GM21825 (cell line): ENCODE measurements around the gene DAP.
A peak's percentile ranks its signal among the peaks of the same experiment; 100 is the strongest.
"Not testable (repeated sequence)": the region's sequence is repeated elsewhere in the genome, so short reads cannot be mapped to it uniquely, and the experiment has no call there.

Source experiments
- ATAC-seq: cut with Tn5 transposase; IDR thresholded peaks from one replicate; pipeline ENCODE4 v1.9.1; 2021; ENCODE audit warnings: mild to moderate bottlenecking, moderate library complexity; ENCODE audit not compliant: unreplicated experiment

The DAP gene

GRCh38 chr5:10735569-10736276 is 25.3 kb downstream of the DAP start:
- peak; percentile 82 for ATAC-seq

GRCh38 chr5:10734832-10735523 is 26.1 kb downstream of the DAP start:
- ATAC-seq, result no peak

DNA sequence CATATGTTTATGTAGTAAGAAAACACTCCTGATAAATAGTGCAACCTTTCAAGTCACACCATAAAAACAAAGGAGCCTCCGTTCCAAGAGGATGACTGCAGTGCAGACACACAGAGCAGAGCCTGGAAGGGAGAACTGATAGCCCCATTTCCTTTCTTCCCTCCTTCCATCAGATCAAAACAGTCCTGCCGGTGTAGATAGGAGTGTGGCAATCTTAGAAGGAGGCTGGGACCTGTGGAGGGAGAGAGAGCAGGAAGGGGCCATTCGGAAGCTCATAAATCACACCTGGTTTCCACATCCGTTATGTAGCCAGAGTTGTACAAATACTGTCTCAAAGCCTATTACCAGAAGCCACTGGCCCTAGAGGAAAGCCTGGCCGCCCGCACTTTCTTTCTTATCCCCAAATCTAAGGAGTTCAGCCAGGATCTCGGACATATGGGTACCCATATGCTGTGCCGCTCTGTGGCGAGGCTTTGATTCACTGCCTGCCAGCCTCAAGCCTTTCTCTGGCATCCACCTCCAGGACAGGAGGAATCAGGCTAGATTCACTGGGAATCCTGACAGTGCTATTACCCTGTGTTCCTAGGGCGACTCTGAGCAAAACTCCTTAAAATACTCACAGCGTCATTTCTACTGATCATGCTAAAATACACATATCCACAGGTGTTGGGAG is 26.9 kb downstream of the DAP start:
- ATAC-seq, result no peak

- no peak for ATAC-seq
These were observed 27.6 kb downstream of the DAP start for GRCh38 chr5:10733426-10733825.

DNA sequence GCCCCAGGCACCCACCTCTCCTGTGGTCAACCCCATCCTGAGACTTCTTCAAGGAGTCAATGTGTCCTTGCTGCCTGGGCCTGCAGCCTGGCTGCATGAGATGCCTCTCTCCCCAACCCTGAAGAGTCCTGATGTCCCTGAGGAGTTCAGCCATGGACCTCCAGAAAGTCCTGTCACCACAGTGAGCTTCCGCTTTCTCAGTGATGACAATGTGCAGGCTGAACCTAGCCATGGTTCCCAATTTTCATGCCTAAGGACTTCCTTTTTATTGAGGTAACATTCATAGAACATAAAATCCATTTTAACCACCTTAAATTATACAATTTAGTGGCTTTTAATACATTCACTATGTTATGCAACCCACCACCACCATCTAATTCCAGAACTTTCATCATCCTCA is 29.1 kb downstream of the DAP start:
- no peak for ATAC-seq

DNA sequence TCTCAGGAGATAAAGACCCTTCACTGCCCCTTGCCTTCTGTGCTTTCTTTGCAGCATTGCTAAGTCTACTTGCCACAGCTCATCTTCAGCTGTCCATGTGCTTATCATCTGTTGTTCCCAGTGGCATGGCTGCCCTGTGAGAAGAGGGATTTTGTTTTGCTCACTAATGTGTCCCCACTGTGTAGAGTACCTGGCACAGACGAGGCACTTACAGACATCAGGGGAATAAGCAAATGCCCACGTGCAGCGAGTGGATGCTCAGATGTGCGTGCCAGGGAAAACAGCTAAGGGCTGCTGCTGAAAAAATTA is 31.0 kb downstream of the DAP start:
- ATAC-seq, result no peak

- no peak for ATAC-seq
These were observed 31.6 kb downstream of the DAP start for GRCh38 chr5:10729320-10730042.

DNA sequence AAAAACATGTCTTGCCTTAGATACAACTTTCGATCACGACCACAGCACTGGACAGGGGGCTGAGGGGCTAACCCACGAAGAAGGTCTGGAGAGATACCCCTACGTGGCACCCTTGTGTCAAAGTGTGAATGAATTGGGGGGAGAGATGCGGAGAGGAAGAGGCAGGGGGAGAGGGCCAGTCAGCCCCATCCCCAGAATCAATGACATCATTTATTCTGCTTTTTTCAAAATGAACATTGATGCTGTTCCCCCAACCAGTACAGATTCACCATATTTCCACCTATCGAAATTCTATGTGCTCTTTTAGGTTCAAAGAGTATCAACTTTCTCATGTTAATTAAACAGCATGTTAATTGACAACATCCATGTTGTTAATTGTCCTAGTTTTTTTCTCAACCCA is 32.4 kb downstream of the DAP start:
- ATAC-seq, result no peak

DNA sequence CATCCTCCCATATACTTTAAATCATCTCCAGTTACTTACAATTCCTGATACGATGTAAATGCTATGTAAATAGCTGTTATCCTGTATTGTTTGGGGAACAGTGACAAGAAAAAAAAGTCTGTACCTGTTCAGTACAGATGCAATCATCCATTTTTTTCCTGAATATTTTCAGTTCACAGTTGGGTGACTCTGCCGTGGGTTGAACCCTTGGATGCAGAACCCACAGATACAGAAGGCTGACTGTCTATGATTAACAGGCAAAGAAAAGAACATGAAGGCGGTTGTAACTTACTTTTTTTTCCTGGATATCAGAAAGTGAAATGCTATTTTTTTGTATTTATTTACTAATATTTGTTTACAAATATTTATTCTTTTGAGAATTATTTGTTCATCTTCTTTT is 33.2 kb downstream of the DAP start:
- no peak for ATAC-seq

DNA sequence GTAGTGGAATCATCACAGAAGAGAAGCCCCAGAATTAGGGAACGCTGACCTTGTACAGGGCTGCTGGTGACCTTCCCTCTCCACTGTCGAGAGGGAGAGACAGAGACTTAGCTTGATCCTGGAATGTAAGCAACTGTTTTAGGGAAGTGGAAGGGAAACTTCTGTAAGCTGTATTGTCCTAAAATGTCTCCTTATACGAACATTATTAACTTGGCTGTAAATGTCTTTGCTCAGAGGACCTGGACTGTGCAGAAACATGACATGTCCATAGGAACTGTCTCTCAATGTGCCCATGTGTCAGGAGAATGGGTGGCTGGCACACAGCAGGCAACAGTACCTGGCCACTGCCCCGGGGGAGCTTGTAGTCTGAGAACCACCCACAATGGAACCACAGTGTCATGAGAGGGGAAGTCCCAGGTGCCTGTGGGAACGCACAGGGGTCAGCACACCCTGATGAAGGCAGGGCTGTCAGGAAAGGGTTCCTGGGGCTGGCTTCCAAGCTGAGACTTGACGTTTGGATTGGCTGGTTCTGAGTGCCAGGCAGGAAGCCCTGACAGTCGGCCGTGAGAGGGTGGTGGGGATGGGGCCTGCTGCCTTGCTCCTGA is 34.0 kb downstream of the DAP start:
- ATAC-seq, result peak; percentile 91

- ATAC-seq, result no peak
These were observed 34.7 kb downstream of the DAP start for GRCh38 chr5:10726179-10726912.

GRCh38 chr5:10725636-10726035 is 35.4 kb downstream of the DAP start:
- ATAC-seq, result no peak

DNA sequence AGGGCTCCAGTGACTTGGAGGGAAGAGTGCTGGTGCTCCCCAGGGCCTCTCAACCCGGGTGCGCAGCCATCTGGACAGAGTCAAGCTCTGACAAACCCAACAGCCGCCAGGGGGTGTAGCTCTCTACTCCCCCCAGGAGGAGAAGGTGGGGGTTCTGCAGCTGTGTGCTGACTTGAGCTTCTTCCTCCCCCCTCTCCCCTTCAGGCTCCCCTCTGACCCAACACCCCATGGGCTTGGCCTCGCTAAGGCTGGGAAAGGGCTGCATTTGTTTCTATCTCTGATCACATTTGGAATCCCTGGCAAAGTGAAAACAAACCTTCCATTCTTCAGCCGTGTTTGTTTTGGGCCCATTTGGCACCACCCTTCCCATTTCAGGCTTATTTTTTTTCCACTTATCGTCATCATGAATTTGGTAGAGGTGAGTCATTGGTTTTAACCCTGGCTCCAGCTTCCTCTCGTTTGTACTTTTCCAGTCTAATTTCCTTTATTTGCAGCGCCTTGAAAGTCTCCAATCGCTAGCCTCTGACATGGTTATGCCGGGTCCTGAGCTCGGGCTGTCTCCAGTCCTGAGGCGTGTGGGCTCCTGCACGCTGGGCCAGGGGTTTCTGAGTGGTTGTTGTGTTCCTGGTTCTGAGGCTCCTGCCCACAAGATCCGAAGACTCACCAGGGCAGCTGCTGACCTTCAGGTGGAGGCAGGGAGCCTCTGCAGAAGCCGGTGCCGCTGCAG is 36.1 kb downstream of the DAP start:
- ATAC-seq, result no peak

GRCh38 chr5:10723514-10723913 is 37.5 kb downstream of the DAP start:
- no peak for ATAC-seq

DNA sequence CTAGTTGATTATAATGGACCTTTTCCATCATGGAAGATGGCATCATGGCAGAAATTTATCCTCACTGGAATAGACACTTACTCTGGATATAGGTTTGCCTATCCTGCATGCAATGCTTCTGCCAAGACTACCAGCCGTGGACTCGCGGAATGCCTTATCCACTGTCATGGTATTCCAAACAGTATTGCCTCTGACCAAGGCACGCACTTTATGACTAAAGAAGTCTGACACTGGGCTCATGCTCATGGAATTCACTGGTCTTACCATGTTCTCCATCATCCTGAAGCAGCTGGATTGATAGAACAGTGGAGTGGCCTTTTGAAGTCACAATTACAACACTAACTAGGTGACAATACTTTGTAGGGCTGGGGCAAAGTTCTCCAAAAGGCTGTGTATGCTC is 40.3 kb downstream of the DAP start:
- not testable (repeated sequence) for ATAC-seq

DNA sequence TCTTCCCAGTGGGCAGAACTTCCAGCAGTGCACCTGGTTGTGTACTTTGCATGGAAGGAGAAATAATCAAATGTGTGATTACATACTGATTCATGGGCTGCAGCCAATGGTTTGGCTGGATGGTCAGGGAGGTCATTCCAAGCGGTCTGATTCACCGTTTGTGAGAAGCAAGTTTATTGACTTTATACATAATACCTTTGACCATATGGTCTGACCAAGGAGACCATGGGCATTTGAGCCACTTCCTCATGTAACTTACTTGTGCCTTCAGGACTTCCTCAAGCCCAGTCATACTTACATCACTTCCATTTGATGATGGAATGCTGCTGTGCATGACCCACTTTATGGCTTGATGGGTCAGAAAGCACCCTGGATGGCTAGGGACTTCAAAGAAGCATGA is 41.1 kb downstream of the DAP start:
- ATAC-seq, result no peak

DNA sequence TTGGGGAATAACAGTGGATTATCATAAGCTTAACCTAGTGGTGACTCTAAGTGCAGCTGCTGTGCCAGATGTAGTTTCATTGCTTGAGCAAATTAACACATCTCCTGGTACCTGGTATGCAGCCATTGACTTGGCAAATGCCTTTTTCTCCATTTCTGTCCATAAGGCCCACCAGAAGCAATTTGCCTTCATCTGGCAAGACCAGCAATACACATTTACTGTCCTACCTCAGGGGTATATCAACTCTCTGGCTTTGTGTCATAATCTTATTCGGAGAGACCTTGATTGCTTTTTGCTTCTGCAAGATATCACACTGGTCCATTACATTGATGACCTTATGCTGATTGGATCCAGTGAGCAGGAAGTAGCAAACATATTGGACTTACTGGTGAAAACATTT is 42.4 kb downstream of the DAP start:
- ATAC-seq, result not testable (repeated sequence)

- ATAC-seq, result not testable (repeated sequence)
These were observed 44.2 kb downstream of the DAP start for GRCh38 chr5:10716825-10717224.

DNA sequence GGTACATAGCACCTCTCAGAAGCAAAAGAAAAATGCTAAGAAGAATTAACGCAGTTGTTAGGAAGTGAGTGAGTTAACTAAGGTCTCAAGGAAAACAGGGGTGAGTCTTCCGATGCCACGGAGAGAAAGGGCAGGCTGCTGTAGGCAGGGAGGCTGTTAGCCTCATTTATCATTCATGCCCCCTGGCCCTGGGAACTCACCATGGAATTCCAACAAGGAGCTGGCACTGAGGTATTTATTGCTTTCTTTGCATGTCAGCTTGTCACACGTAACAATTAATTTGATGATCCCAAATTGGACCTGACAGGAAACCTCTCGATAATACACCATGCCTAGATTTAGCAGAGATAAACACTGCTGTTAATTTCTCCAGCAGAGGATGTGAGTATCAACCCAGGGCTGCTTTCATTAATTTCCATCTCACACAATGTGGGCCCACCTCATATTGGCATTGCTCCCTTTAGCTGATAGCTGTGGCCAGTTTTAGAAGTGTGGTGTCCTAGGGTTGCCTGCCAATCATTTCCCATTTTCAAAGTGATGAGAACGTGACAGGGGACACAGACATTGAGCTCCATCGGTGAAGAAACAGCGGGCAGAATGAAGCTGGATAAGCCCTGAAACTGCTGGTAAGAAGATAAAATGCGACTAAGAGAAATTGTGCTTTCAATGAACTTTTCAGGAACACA is 45.3 kb downstream of the DAP start:
- ATAC-seq, result no peak
